H1 (cell line): Measurements from ENCODE around the gene SERPINE2. TPM values are rescaled to one million over a fixed set of nuclear protein-coding genes. Genes with fewer than 3 reads are reported as not detected.

Experiments
- CTCF ChIA-PET: fragments of 300-600 bp; sonication (Branson Sonifier 250); formaldehyde crosslinking; loops from one replicate; lab custom pipeline; 2021; ENCODE audit not compliant: partially characterized antibody; lab: Charles Lee
- POLR2A ChIA-PET: fragments of 300-600 bp; sonication (Branson Sonifier 250); formaldehyde crosslinking; loops from one replicate; lab custom pipeline; 2021; ENCODE audit warnings: inconsistent platforms; ENCODE audit not compliant: partially characterized antibody; lab: Charles Lee
- DNase-seq, 2 experiments: peaks; one replicate each; pipeline versions ENCODE4 v3.0.0 to v3.0.0-alpha.2; 2010 to 2022; ENCODE audit warnings: low spot score in 2 of 2, low read depth in 1 of 2, mixed read lengths in 1 of 2
- FAIRE-seq: peaks from 2 replicates; lab custom pipeline; 2011; peaks lifted over from hg19 to GRCh38; lab: Jason Lieb, UNC
- H2AFZ ChIP-seq: 2 replicates; pipeline ENCODE4 v1.8.1; 2012; ENCODE audit warnings: low read length, inconsistent platforms
- H2AK5ac ChIP-seq: 2 replicates; pipeline ENCODE4 v1.6.1; 2013; ENCODE audit warnings: low read depth, low read length
- H2BK120ac ChIP-seq: replicated peaks from 2 replicates; pipeline ENCODE3; 2013; ENCODE audit warnings: low read depth, low read length, inconsistent platforms
- H2BK12ac ChIP-seq: 2 replicates; pipeline ENCODE4 v1.6.1; 2013; ENCODE audit warnings: low read depth, low read length
- H2BK15ac ChIP-seq: 2 replicates; pipeline ENCODE4 v1.6.1; 2013; ENCODE audit warnings: low read length
- H2BK20ac ChIP-seq: 2 replicates; pipeline ENCODE4 v1.6.1; 2013; ENCODE audit warnings: low read length
- H2BK5ac ChIP-seq: 2 replicates; pipeline ENCODE4 v1.6.1; 2013; ENCODE audit warnings: low read depth, low read length
- H3K14ac ChIP-seq: 2 replicates; pipeline ENCODE4 v1.6.1; 2013; ENCODE audit warnings: inconsistent platforms; ENCODE audit not compliant: insufficient read length
- H3K18ac ChIP-seq: 2 replicates; pipeline ENCODE4 v1.6.1; 2013; ENCODE audit warnings: low read length; ENCODE audit errors: extremely low read depth
- H3K23ac ChIP-seq: 2 replicates; pipeline ENCODE4 v1.6.1; 2013; ENCODE audit warnings: inconsistent platforms; ENCODE audit not compliant: insufficient read length
- H3K23me2 ChIP-seq: 2 replicates; pipeline ENCODE4 v1.6.1; 2013; ENCODE audit warnings: low read depth, low read length
- H3K27ac ChIP-seq: 2 replicates; pipeline ENCODE4 v1.6.1; 2011; ENCODE audit warnings: low read depth, low read length, inconsistent platforms
- H3K27me3 ChIP-seq, 4 experiments: replicated peaks in 1 of 4; 1 replicate in 1 of 4; 2 replicates in 3 of 4; pipeline versions ENCODE4 v1.6.1 to v1.8.1; 2011 to 2013; ENCODE audit warnings: low read length in 3 of 4, mild to moderate bottlenecking in 3 of 4, inconsistent platforms in 2 of 4, mixed read lengths in 2 of 4, moderate library complexity in 1 of 4; ENCODE audit not compliant: control insufficient read depth in 3 of 4, insufficient read depth in 3 of 4; ENCODE audit errors: extremely low read depth in 1 of 4
- H3K36me3 ChIP-seq, 4 experiments: 2 replicates each; pipeline versions ENCODE4 v1.6.1 to v1.8.1; 2011 to 2013; ENCODE audit warnings: mild to moderate bottlenecking in 4 of 4, low read length in 3 of 4, moderate library complexity in 2 of 4, control low read depth in 1 of 4, inconsistent platforms in 1 of 4; ENCODE audit not compliant: insufficient read depth in 4 of 4, control insufficient read depth in 2 of 4
- H3K4ac ChIP-seq: replicated peaks from 2 replicates; pipeline ENCODE3; 2013; ENCODE audit warnings: low read length, low read depth, mixed read lengths, inconsistent platforms; ENCODE audit not compliant: insufficient read length
- H3K4me1 ChIP-seq, 4 experiments: replicated peaks in 1 of 4; 1 replicate in 1 of 4; 2 replicates in 3 of 4; pipeline versions ENCODE4 v1.6.1 to v1.8.1; 2011 to 2013; ENCODE audit warnings: low read length in 3 of 4, inconsistent platforms in 2 of 4, mixed read lengths in 1 of 4; ENCODE audit not compliant: insufficient read depth in 4 of 4, control insufficient read depth in 3 of 4
- H3K4me2 ChIP-seq, 2 experiments: 2 replicates each; pipeline versions ENCODE4 v1.6.1 to v1.8.1; 2011 to 2013; ENCODE audit warnings: low read depth in 2 of 2, low read length in 2 of 2, control low read depth in 1 of 2, inconsistent platforms in 1 of 2, mild to moderate bottlenecking in 1 of 2; ENCODE audit not compliant: insufficient read depth in 1 of 2
- H3K4me3 ChIP-seq, 4 experiments: fragments of 200-600, 300-600 bp in 1 of 4; sonication (generic), shearing (Covaris generic), sonication (Bioruptor Twin) in 1 of 4; 2 replicates each; pipeline versions ENCODE4 v1.5.1 to v1.8.1; 2011 to 2016; ENCODE audit warnings: low read length in 4 of 4, low read depth in 3 of 4, control low read depth in 2 of 4, inconsistent platforms in 2 of 4, mild to moderate bottlenecking in 2 of 4, mixed read lengths in 1 of 4, moderate library complexity in 1 of 4; ENCODE audit not compliant: insufficient read depth in 2 of 4; ENCODE audit errors: extremely low read depth in 1 of 4
- H3K56ac ChIP-seq: replicated peaks from 2 replicates; pipeline ENCODE3; 2013; ENCODE audit warnings: low read depth, mild to moderate bottlenecking, mixed read lengths, low read length, inconsistent platforms; ENCODE audit not compliant: insufficient read length
- H3K79me1 ChIP-seq: 2 replicates; pipeline ENCODE4 v1.6.1; 2013; ENCODE audit warnings: low read depth, low read length, control low read depth
- H3K79me2 ChIP-seq, 2 experiments: 2 replicates each; pipeline versions ENCODE4 v1.6.1 to v1.8.1; 2012 to 2013; ENCODE audit warnings: low read length in 2 of 2, mild to moderate bottlenecking in 2 of 2, inconsistent platforms in 1 of 2; ENCODE audit not compliant: insufficient read depth in 2 of 2, control insufficient read depth in 1 of 2
- H3K9ac ChIP-seq, 4 experiments: replicated peaks in 1 of 4; 1 replicate in 1 of 4; 2 replicates in 3 of 4; pipeline versions ENCODE4 v1.6.1 to v1.8.1; 2011 to 2013; ENCODE audit warnings: low read depth in 3 of 4, low read length in 3 of 4, control low read depth in 2 of 4, mild to moderate bottlenecking in 2 of 4, moderate library complexity in 2 of 4, inconsistent platforms in 1 of 4; ENCODE audit errors: extremely low read depth in 1 of 4
- H3K9me3 ChIP-seq, 2 experiments: 2 replicates each; pipeline versions ENCODE4 v1.6.1 to v1.8.1; 2012 to 2013; ENCODE audit warnings: mild to moderate bottlenecking in 2 of 2, moderate library complexity in 2 of 2, control low read depth in 1 of 2, inconsistent platforms in 1 of 2, low read depth in 1 of 2, low read length in 1 of 2, mixed read lengths in 1 of 2; ENCODE audit not compliant: insufficient read depth in 2 of 2
- H4K20me1 ChIP-seq, 2 experiments: replicated peaks in 1 of 2; 2 replicates each; pipeline versions ENCODE3 to v1.8.1; 2011 to 2013; ENCODE audit warnings: inconsistent platforms in 2 of 2, low read length in 2 of 2, mild to moderate bottlenecking in 1 of 2; ENCODE audit not compliant: insufficient read depth in 2 of 2, control insufficient read depth in 1 of 2
- H4K5ac ChIP-seq: 2 replicates; pipeline ENCODE4 v1.6.1; 2013; ENCODE audit warnings: low read length, low read depth, mixed read lengths, inconsistent platforms; ENCODE audit not compliant: insufficient read length
- H4K8ac ChIP-seq: 2 replicates; pipeline ENCODE4 v1.8.0; 2013; ENCODE audit warnings: mild to moderate bottlenecking, moderate library complexity, low read length, inconsistent platforms; ENCODE audit not compliant: insufficient read depth; ENCODE audit errors: extremely low read depth
- H4K91ac ChIP-seq: replicated peaks from 2 replicates; pipeline ENCODE3; 2013; ENCODE audit warnings: low read length, mixed read lengths, inconsistent platforms; ENCODE audit not compliant: insufficient read length
- ATF3 ChIP-seq: IDR thresholded peaks from 2 replicates; pipeline ENCODE4 v1.6.1; 2011; ENCODE audit warnings: low read depth, mild to moderate bottlenecking, low read length; ENCODE audit not compliant: insufficient read depth
- CEBPB ChIP-seq: IDR thresholded peaks from 2 replicates; pipeline ENCODE4 v1.6.1; 2012; ENCODE audit warnings: low read depth, low read length
- CTCF ChIP-seq, 3 experiments: IDR thresholded peaks; 1 replicate in 2 of 3; 2 replicates in 1 of 3; pipeline versions ENCODE4 v1.5.1 to v1.6.1; 2011; ENCODE audit warnings: low read length in 3 of 3, mild to moderate bottlenecking in 3 of 3, inconsistent platforms in 2 of 3, low read depth in 1 of 3, moderate library complexity in 1 of 3; ENCODE audit not compliant: insufficient read depth in 1 of 3; ENCODE audit errors: control extremely low read depth in 1 of 3
- HDAC2 ChIP-seq, 2 experiments: fragments of 300-600 bp in 1 of 2; sonication (generic) in 1 of 2; IDR thresholded peaks; 2 replicates each; pipeline ENCODE4 v1.6.1; 2011 to 2012; ENCODE audit warnings: low read depth in 2 of 2, low read length in 2 of 2, mild to moderate bottlenecking in 2 of 2, moderate library complexity in 2 of 2, borderline replicate concordance in 1 of 2, inconsistent platforms in 1 of 2
- JUN ChIP-seq: IDR thresholded peaks from 2 replicates; pipeline ENCODE4 v1.6.1; 2011; ENCODE audit warnings: low read depth, mild to moderate bottlenecking, improper control_type of control experiment, low read length
- SAP30 ChIP-seq: fragments of 300-600 bp; sonication (generic); IDR thresholded peaks from 2 replicates; pipeline ENCODE4 v1.7.1; 2012; ENCODE audit warnings: low read length, moderate library complexity, mild to moderate bottlenecking, inconsistent platforms; ENCODE audit not compliant: insufficient read depth, insufficient replicate concordance
- TAF7 ChIP-seq: optimal IDR thresholded peaks from 2 replicates; pipeline ENCODE3; 2011; ENCODE audit warnings: low read depth, mild to moderate bottlenecking, inconsistent platforms, low read length, moderate library complexity, borderline replicate concordance
- WGBS, 2 experiments: shearing (Covaris generic) in 1 of 2; methylation state at CpG; one replicate each; pipeline versions ENCODE4 v1.1.6 to v1.1.7; 2013 to 2015; ENCODE audit warnings: low lambda C conversion rate in 2 of 2, mixed read lengths in 2 of 2, inconsistent platforms in 1 of 2, low coverage in 1 of 2, missing lambda C conversion rate in 1 of 2; ENCODE audit not compliant: insufficient replicate concordance in 2 of 2, insufficient coverage in 1 of 2, insufficient read length in 1 of 2; ENCODE audit errors: extremely low coverage in 1 of 2, missing lambda C conversion rate in 1 of 2; 5-methylcytosine and 5-hydroxymethylcytosine counted together
- polyA plus RNA-seq, 7 experiments: library from polyadenylated mRNA; depleted of rRNA in 3 of 7; stranded (reverse) in 5 of 7; unstranded in 2 of 7; fragments of >200 nt in 5 of 7; fragments of 200-250 nt in 2 of 7; gene quantifications; 1 replicate in 5 of 7; 2 replicates in 1 of 7; 4 replicates in 1 of 7; pipeline versions ENCODE4 v1.2.1 to v1.2.3, GENCODE V29; 2011 to 2013; ENCODE audit warnings: missing spikeins in 2 of 7, mixed read lengths in 2 of 7
- total RNA-seq: library from RNA; stranded (reverse); fragmentation: NEBNext Ultra II Directional; extraction: Animal tissue kit (Norgen Biotek cat#: 25700); gene quantifications from 2 replicates; pipeline ENCODE4 v1.2.1, GENCODE V29; 2021

SERPINE2 gene
- total and polyA plus RNA-seq, 2 of the 8 experiments (the other 6 are each of a cell fraction or from before 2014, with no cell fraction given), result 26.2 to 76.0 TPM

- Histone ChIP-seq H2BK120ac (no peak overlapping the region), H3K4me2 (no peak overlapping the region), H3K18ac (no peak overlapping the region), H3K4ac (no peak overlapping the region), H3K56ac (no peak overlapping the region), H3K36me3 (peaks cover 0 to 6% (median 0%) of the 10 kb centered on the region in 4 experiments; a peak in 2 of 8 replicates), H4K20me1 (peaks cover 0 to 1% of the 10 kb centered on the region in 2 experiments), H2BK5ac (no peak overlapping the region), H2BK12ac (no peak overlapping the region), H3K4me3 (no peak overlapping the region), H4K8ac (no peak overlapping the region), H2AK5ac (0 out of 2 replicates have a peak overlapping the region, but pooled peaks have one; percentile 53), H2BK20ac (no peak overlapping the region), H3K79me2 (no peaks in the 10 kb centered on the region; a peak in 1 of 4 replicates), H3K27ac (no peak overlapping the region), H3K23ac (no peak overlapping the region), H4K91ac (no peak overlapping the region), H3K9ac (no peak overlapping the region), H2AFZ (no peak overlapping the region), H4K5ac (no peak overlapping the region), H3K14ac (no peak overlapping the region), H3K79me1 (no peaks in the 10 kb centered on the region), H3K23me2 (no peaks in the 10 kb centered on the region), H3K9me3 (no peaks in the 10 kb centered on the region), H2BK15ac (no peak overlapping the region), H3K27me3 (no peaks in the 10 kb centered on the region), H3K4me1 (peaks cover 4 to 10% (median 4%) of the 10 kb centered on the region in 4 experiments; a peak in 6 of 7 replicates)
- DNase-seq (no peak), FAIRE-seq (no peak)
- TF ChIP-seq CTCF (IDR thresholded peaks at IDR 0.05; ENCODE audit: control extremely low read depth in 1 of 3, insufficient read depth in 1 of 3, low read depth in 1 of 3, low read length in 3 of 3) (no peak), TAF7 (no peak), CEBPB (no peak), HDAC2 (IDR thresholded peaks at IDR 0.05; ENCODE audit: borderline replicate concordance in 1 of 2, low read depth in 2 of 2, low read length in 2 of 2) (no peak), SAP30 (no peak), ATF3 (no peak), JUN (no peak)
- ChIA-PET CTCF (interaction anchor here (1.3 to 16.7 kb wide), 7 partner anchors 13 to 358 kb away, joined by 3 to 436 read pairs (median 4); no protein-coding TSS in a partner anchor), POLR2A (no interaction called here)
- 91% methylated on average over 11 of the region's 11 CpGs; no CpG with 5 or more reads in 1 of the 2 experiments for WGBS, 2 experiments
Observed at GRCh38 chr2:223999862-224000261, 39.2 kb downstream of the SERPINE2 start.
